ENCODE results near the gene NACC2.

- TF ChIP-seq FOXA1 (IDR thresholded peaks at IDR 0.05; ENCODE audit: borderline replicate concordance): no peak
- no peak for TF ChIP-seq ZZZ3 (IDR thresholded peaks at IDR 0.05)
- no peak for TF ChIP-seq POLR2AphosphoS5 (IDR thresholded peaks at IDR 0.05; ENCODE audit: control insufficient read depth, insufficient read depth, low read depth, low read length)
- TF ChIP-seq NR2C2 (CRISPR knock-in tag; IDR thresholded peaks at IDR 0.05): no peak
- TF ChIP-seq NR2C2 (tag; IDR thresholded peaks at IDR 0.05): no peak
- TF ChIP-seq CHCHD3 (CRISPR knock-in tag; IDR thresholded peaks at IDR 0.05): no peak
- no peak for TF ChIP-seq ZNF584 (CRISPR knock-in tag; IDR thresholded peaks at IDR 0.05; ENCODE audit: low read depth)
Measured at GRCh38 chr9:136078024-136078423, 17.1 kb downstream of the NACC2 start.

All from K562 (cell line).